NCI-H2227 treated with DMSO at 0.1 percent for 48 hours (cell line): Measurements from ENCODE around the gene MICAL3.
"Not testable (repeated sequence)": the region's sequence is repeated elsewhere in the genome, so short reads cannot be mapped to it uniquely, and the experiment has no call there.

Source experiments
- DNase-seq: peaks from one replicate; lab custom pipeline; 2025; lab: John Stamatoyannopoulos, UW

The MICAL3 gene

GRCh38 chr22:18024276-18024939, at the start of gene MICAL3:
Gene MICAL3, minus strand, starts transcription at chr22:18024561. Its CDS starts 117,749 bp downstream, at chr22:17906812.
- DNase-seq = peak; percentile 57

- DNase-seq = not testable (repeated sequence)
These were observed 49.6 kb upstream of the MICAL3 start for GRCh38 chr22:18073927-18074326.

DNA sequence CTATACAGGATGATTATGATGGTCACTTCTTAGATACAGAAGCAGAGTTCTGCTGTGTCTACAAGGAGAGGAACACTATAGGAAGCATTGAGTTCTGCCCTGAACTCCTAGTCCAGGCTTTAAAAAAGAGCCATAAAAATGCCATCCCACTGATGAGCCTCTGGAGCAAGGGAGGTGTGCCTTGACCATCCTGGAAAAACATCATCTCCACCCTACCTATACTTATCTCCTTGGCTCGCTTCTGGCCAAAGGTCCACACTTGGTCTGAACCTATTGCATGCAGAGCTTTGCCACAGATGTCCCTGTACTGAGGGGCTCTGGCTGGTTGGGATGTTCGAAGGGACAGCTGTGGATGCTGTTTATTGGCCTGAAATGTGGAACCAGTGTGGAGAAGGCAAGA, 49.1 kb upstream of the MICAL3 start:
- no peak for DNase-seq

DNA sequence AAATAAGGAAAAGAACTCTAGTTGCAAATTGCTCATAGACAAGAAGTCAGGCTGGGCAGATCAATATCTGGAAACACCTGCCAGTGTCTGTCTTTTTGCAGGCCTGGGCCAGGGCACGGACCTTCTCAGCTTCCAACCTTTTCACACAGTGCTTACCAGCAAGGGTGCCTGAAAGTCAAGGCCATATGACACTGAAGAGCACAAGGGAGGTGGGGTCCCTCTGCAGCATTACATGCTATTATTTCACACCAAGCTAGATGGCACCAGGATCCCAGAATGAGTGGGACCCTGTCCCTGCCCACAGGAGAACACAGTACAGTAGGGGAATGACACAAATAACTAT, 47.6 kb upstream of the MICAL3 start:
- DNase-seq = no peak

- not testable (repeated sequence) for DNase-seq
These were observed 47.1 kb upstream of the MICAL3 start for GRCh38 chr22:18071307-18071967.

- peak; percentile 15 for DNase-seq
These were observed 46.4 kb upstream of the MICAL3 start for GRCh38 chr22:18070556-18071306.

DNA sequence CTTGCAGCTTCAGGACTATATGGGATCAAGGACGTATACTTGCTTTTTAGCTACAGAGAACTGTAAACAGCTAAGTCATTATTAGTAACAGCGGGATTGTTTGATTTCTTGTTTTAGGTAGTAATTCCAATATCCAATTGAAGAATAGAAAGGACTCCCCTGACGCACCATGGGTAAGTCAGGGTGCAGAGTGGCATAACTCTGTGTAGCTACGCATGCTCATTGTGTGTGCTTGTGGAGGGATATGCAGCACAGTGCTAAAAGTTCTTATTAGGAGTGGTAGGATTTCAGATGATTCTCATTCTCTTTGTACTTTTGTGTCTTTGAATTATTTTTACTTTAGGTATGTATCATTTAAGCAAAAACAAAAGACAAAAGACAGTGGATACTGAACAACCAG, 45.7 kb upstream of the MICAL3 start:
- DNase-seq = no peak

DNA sequence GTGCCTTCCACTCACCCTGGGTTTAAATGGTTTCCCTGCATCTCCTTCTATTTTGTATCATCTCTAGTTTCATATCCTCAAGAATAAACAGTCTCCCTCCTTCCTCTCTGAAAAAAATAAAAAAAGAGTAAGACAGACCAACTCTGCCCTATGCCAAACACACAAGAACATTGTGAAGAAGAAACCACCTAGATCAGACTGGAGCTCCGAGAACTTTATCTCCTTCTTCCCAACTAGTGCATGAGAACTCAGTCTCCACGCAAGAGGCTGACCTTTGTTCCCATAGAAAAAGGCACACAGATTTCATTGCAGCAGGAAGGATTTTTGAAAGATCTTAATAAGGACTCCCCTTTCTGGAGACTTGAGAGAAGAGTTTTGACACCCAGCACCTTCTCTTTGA, 44.7 kb upstream of the MICAL3 start:
- no peak for DNase-seq

DNA sequence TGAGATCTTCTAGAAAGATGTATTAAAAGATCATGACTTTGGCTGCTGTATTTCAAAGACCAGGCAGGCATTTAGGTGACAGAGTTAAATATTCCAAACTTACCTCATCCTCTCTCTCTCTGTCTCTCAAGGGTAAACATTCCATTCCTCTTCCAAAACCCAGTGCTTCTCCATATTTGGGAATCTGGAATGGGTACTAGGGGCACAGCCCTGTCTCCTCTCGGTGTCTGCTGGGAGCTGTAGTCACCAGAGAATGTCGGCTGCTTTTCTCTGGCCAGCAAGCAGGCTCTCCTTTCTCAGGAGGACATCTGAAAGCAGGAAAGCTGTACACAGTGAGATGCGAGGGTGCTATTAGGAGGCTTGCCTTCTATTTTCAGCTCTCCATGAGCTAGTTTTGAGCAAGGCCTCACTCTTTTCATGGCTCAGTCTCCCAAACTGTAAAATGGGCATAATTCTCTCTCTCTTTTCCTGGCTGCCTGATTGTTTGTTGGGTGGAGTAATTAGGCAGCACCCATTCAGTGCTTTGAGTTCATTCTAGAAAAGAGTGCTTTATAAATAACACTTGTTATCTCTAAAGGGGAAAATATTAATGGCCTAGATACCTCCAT, 44.1 kb upstream of the MICAL3 start:
- DNase-seq = no peak

GRCh38 chr22:18067548-18068341, 43.4 kb upstream of the MICAL3 start:
- no peak for DNase-seq

- no peak for DNase-seq
These were observed 42.8 kb upstream of the MICAL3 start for GRCh38 chr22:18067121-18067520.

- DNase-seq = no peak
These were observed 42.0 kb upstream of the MICAL3 start for GRCh38 chr22:18066181-18066859.

DNA sequence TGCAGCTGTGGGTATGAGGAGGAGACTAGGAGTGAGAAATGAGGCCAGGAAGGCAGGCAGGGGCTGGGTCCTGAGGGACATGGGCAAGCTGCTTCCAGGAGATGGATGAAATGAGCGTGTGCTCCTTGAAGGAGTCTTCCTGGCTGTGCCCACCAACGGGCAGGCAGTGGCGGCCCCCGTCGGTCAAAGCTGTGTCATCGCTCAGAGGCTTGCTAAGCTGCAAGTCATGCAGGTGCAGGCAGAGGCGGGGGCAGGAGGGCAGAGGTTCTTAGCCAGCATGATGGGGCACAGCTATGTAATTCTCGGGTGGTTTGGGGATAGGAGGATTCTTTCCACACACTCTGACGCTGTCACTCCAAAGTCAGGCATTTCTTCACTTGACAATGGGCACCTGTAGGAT, 40.9 kb upstream of the MICAL3 start:
- DNase-seq = no peak

DNA sequence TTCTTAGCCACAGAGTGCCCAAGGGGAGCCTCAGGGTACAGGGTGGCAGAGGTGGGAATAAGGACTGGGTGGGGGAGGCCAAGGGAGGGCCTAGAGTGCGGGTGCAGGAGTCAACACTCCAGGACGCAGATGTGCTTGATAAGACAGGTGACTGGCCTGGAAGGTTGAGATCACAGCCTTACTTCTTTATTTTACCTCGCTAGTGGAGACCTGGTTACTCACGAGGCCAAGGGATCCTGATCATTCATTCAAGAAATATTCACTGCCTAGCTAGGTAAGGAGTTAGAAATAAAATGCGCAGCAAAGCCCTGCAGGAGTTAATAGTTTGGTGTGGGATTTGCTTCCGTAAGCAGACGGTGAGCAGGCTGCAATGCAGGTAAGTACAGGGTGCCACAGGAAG, 40.3 kb upstream of the MICAL3 start:
- DNase-seq = no peak

DNA sequence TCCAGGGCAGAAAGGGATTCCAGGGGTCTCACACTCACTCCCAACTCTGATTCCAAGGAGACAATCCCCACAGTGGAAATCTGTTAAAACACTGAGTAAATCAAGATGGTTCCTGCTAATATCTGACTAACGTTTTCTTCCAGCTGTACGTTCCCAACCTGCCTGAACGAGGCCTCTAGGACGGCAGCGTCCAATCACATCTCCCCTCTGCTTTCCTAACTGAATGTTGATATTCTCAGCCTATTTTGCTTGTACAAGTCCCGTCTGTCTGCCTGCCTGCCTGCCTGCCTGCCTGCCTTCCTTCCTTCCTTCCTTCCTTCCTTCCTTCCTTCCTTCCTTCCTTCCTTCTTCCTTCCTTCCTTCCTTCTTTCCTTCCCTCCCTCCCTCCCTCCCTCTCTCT, 39.4 kb upstream of the MICAL3 start:
- not testable (repeated sequence) for DNase-seq

- DNase-seq = no peak
These were observed 38.9 kb upstream of the MICAL3 start for GRCh38 chr22:18063306-18063705.

DNA sequence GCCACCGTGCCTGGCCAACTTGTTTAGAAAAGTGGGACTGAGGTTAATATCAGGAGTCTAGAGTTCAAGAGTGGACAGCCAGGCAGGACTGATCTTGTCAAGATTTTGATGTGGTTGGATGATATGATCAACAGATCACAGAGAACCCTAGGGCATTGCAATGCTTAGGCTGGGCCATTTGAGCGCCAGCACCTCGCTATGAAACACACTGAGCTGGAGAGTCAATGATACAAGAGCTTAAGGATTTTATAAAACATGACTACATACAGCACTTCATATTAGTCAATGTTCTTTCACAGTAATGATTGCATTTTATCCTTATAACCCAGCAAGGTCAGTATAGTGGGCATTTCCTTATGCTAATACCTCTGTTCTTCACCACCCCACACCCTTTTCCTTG, 38.1 kb upstream of the MICAL3 start:
- DNase-seq = no peak

- no peak for DNase-seq
These were observed 36.6 kb upstream of the MICAL3 start for GRCh38 chr22:18060646-18061620.

DNA sequence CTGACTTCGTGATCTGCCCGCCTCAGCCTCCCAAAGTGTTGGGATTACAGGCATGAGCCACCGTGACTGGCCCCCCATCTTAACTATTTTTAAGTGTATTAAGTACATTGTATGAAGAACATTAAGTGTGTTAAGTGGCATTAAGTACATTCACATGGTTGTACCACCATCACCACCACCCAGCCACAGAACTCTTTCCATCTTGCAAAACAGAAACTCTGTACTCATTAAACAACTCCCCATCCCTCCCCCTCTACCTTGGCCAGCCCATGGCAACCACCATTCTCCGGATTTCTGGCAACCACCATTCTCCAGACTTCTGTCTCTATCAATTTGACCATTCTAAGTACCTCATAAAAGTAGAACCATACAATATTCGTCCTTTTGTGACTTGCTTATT, 35.6 kb upstream of the MICAL3 start:
- DNase-seq = no peak

DNA sequence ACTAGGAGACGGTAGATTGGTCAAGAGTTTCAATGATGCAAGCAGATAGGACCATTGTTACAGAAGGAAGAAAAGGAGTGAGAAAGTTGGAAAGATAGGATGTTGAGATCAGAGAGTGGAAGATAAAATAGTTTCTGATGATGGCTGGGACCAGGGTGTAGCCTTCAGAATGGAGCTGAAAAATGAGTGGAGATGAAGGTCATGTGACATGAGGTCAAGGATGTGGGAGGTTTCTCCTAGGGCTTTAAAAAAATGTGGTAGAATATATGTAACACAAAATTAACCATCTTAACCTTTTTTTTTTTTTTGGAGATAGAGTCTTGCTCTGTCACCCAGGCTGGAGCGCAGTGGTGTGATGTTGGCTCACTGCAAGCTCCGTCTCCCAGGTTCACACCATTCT, 35.1 kb upstream of the MICAL3 start:
- no peak for DNase-seq
